KOPT-K1 (cell line): Measurements from ENCODE around the gene UGT8.

Experiments
- H3K27ac ChIP-seq: fragments of 200-600 bp; sonication (generic); 2 replicates; pipeline ENCODE4 v1.5.1; 2016; ENCODE audit warnings: antibody characterized with exemption, mild to moderate bottlenecking, low read depth, low read length; ENCODE audit not compliant: poor library complexity, severe bottlenecking
- H3K36me3 ChIP-seq: fragments of 200-600 bp; sonication (generic); 2 replicates; pipeline ENCODE4 v1.5.1; 2017; ENCODE audit warnings: antibody characterized with exemption, mild to moderate bottlenecking, low read length, moderate library complexity; ENCODE audit not compliant: insufficient read depth
- H3K9me3 ChIP-seq: fragments of 200-600 bp; sonication (generic); 2 replicates; pipeline ENCODE4 v1.5.1; 2017; ENCODE audit warnings: antibody characterized with exemption, low read length, mild to moderate bottlenecking; ENCODE audit not compliant: insufficient read depth, poor library complexity, severe bottlenecking

Gene UGT8

DNA sequence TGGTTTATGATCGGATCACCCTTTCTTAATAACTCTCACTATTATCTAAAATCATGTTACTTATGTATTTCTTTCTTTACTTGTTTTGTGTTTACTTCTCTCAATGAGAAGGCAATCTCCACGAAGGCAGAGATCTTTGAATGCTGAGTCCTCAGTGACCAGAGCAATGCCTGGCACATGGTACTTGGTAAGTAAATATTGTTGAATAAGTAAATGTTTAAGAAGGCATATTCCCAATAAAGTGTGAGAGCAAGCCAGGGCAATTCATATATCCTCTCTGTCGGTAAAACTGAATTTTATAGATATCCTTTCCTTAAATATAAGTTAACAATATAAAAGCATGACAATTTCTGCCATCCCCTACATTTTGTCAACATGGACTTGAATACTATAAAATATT, 94.4 kb downstream of the UGT8 start:
- H3K9me3 ChIP-seq: no peaks in the 10 kb centered on the region
- H3K27ac ChIP-seq: no peak overlapping the region

DNA sequence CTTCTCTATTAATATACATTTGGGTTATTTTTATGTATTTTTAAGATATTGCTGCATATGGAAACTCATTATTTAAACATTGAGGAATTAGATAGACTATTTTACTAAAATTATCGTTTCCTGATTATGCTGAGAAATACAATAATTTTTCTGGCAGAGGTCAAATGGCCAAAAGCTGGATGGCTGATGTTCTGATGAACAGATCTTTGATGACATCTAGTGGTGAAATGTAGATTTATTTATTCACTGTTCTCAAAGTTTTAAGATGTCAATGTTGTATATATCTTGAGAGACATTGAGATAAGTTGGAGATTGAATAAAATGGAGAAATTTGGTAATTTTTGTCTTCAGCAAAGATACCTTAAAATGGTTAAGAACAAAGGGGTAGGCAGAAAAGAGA, 96.2 kb downstream of the UGT8 start:
- Histone ChIP-seq H3K27ac (no peak overlapping the region), H3K36me3 (no peaks in the 10 kb centered on the region), H3K9me3 (no peaks in the 10 kb centered on the region)

More for the DNA sequence above, 94.4 kb downstream of the UGT8 start:
- H3K36me3 ChIP-seq: no peaks in the 10 kb centered on the region

DNA sequence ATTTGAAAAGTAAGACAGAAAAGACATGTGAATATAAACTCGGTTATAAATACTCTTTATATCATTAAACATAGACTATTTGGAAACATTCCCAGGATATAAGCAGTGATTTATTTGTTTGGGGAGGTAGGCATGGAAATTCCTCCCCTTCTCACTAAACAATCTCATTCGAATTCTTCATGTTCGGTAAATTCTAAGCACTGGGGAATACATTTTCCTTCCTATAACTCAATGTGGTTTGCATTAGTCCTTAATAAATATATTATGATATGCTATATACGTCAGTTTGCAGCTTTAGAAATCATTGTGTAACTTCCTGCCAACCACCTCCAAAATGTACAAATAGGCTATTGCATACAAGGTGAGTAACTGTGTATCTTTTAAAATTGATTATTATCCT, 99.6 kb downstream of the UGT8 start:
- H3K9me3 ChIP-seq: no peaks in the 10 kb centered on the region
- no peaks in the 10 kb centered on the region for H3K36me3 ChIP-seq
- H3K27ac ChIP-seq: no peak overlapping the region

DNA sequence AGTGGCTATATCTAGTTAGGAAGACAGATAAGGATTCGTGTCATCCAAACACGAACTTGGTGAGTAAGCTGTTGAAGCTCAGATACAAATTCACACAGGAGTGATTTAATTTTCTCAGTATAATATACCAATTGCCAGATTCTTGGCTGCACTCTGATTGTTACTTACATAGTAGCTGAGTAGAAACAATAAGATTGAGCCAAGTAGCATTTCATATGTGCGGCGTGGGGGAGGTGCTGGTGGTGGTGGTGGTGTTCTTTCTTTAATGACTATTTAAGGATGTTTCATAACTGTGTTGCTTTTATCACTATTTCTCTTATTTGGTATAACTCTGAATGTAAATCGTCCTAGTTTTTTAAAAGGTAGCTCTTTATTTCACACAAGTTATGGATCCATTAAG, 102.9 kb downstream of the UGT8 start:
- H3K36me3 ChIP-seq: no peaks in the 10 kb centered on the region
- no peaks in the 10 kb centered on the region for H3K9me3 ChIP-seq
- no peak overlapping the region for H3K27ac ChIP-seq

DNA sequence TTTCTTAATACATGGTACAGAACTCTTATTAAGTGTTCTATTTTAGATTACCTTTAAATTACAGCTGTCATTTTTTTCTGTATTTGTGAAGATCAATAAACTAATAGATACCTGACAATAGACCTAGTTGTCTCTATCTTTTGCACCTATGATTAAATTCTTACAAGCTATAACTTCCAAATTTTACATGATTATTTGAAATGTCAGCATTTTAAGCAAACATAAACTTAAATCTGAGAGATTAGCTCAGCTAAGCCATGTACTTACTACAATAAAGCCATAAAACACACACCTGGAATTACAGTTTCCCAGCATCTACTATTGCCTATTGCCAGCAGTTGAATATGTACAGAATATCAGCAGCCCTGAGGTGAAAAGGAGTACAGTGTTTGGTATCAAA, 118.8 kb downstream of the UGT8 start:
- Histone ChIP-seq H3K36me3 (no peaks in the 10 kb centered on the region), H3K9me3 (no peaks in the 10 kb centered on the region)

DNA sequence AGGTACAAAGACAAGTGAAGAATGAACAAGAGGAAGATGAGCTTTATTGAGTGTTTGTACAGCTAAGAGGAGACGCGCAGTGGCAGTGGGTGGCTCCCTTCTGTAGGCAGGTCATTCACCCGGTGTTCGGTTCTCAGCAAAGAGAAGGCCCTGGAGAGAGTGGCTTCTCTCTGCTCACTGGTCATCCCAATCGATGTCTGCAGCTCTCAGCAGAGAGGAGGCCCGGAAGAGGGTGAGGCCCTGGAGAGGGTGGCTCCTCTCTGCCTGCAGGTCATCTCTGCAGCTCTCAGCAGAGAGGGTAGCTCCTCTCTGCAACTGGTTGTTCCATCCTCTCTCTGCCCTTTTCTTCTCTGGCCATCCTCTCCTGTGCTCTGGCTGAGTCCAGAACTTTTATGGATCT, 126.5 kb downstream of the UGT8 start:
- Histone ChIP-seq H3K27ac (no peak overlapping the region), H3K36me3 (no peaks in the 10 kb centered on the region), H3K9me3 (no peaks in the 10 kb centered on the region)

More for the DNA sequence above, 118.8 kb downstream of the UGT8 start:
- H3K27ac ChIP-seq: no peak overlapping the region

DNA sequence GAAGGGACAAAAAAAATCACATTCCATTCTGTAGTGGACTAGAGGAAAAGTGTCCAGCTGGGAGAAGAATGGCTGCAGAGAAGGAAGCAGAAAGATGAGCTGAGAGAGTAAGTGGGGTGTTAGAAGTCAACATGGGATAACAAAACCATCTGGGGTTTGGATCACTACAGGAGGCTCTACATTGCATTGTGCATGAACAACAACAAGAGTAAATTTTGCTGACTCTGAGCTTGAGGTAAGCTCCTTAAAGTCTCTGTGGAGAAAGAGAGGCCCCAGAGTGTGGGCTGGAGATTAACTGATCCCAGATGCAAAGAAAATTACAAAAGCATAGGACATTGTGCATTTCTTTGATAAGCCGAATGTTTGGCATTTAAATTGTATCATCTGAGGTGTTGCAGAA, 128.9 kb downstream of the UGT8 start:
- Histone ChIP-seq H3K9me3 (no peaks in the 10 kb centered on the region), H3K27ac (no peak overlapping the region), H3K36me3 (no peaks in the 10 kb centered on the region)
